T-helper 1 cell treated with Interleukin-12 subunit alpha and Interleukin-12 subunit beta and Interleukin-4 antibody, amounts not matched to agents 30 ng/mL and 1 ng/mL, for 36 hours (primary cell): ENCODE data around the gene TMEM63B. TPM values are rescaled to one million over a fixed set of nuclear protein-coding genes. Genes with fewer than 3 reads are reported as not detected.
"Not testable (repeated sequence)": the region's sequence is repeated elsewhere in the genome, so short reads cannot be mapped to it uniquely, and the experiment has no call there.

Experiments
- intact Hi-C: fragments of 100-400 bp; cut with micrococcal nuclease; formaldehyde crosslinking; loops from one replicate; pipeline ENCODE4 v1.15.1; 2024
- total RNA-seq: library from RNA; stranded (reverse); gene quantifications from 2 replicates; pipeline ENCODE4 v1.2.3, GENCODE V29; 2022

The TMEM63B gene
- total RNA-seq, result 13.8 and 14.5 TPM in 2 replicates

DNA sequence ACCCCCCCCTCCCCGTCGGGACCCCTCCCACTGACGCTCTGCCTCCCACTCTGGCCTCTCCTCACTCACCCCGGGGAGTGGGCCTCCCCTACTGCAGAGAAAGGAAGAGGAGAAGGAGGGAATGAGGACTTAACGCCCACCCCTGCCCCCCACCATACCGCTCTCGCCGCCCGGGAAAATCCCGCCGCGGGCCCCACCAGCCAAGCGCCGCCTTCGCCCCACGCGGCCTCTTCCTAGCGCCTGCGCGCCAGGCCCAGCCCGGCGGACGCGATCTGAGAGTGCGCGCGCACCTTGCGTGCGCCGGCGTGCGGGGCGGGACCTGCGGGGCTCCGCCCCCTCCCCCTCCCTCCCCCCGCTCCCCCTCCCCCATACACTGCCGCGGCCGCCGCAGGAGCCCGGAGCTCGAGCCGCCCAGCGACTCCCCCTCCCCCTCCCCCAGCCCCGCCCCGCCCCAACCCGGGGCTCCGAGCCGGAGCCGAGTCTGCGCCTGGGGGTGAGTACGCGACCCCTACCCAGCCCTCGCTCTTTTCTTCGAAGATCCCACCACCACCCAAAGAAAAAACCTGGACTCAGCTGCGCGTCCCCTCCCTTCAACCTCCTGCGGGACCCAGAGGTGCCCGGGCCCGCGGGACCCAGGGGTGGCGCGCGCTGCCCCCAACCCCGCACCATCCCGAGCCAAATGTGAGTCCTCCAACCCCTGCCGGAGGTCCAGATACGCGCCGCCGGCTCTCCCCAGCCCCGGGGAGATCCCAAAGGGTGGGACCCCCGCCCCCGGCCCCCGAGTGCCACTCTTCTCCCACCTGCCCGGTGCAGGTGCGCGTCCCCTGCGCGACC lies at the start of gene TMEM63B, which contains the start of gene MRPL14:
TSS of gene TMEM63B (plus strand) at position 369 of the 834 bp plus-strand sequence. CDS start 7,031 bp downstream, outside the sequence.
TSS of gene MRPL14 (minus strand) at position 267 of the 834 bp plus-strand sequence. CDS start 10,841 bp downstream, outside the sequence.
- intact Hi-C loops, result loop anchor here (1.0 to 10.0 kb wide), 9 partner anchors 29 to 955 kb away; partner anchors contain the start of genes CDC5L, NFKBIE, POLR1C and SRF

GRCh38 chr6:44078219-44078826 lies 49.0 kb upstream of the TMEM63B start:
- intact Hi-C loops, result loop anchor here (10.0 kb wide), 2 partner anchors 504 to 1024 kb away; partner anchors contain the start of genes CUL7, KLC4, MRPL2 and POLH

DNA sequence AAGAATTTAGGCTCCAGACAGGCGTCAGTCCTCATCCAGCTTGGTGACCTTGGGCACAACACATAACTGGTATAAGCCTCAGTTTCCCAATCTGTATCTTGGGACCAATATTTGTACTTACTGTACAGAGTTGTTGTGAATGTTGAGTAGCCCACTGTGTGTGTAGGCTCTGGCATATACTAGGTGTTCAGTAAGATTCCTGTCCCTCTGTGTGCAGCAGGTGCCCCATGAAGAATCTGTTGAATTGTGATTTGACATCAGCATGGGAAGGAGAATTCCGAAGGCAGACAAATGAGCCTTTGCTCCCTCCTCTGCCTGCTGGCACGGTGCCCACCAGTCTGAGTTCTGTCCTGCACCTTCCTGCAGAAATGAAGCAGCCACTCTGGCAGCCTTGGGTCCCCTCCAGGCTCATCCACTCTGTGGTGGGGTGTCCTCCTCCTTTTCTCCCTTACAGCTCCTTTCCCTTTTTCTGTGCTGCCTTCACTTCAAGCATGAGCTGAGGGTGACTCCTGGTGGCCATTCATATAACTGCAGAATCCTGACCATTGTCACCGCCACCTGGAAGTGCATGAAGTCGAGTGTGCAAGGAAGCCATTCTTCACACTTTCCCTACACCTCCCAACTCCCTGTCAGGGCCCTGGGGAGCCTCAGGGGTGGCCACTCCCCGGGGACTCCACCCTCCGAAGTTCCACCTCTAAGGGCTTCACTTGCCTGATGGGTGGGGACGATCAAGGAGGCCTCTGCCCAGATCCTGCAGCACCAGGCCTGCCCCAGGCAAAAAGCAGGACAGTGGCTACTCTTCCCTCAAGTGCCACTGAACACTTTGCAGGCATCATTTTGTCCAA lies 48.3 kb upstream of the TMEM63B start:
- intact Hi-C loops, result loop anchor here (1.0 to 10.0 kb wide), 7 partner anchors 305 to 1024 kb away; partner anchors contain the start of genes CUL7, KLC4, MRPL2 and POLH

DNA sequence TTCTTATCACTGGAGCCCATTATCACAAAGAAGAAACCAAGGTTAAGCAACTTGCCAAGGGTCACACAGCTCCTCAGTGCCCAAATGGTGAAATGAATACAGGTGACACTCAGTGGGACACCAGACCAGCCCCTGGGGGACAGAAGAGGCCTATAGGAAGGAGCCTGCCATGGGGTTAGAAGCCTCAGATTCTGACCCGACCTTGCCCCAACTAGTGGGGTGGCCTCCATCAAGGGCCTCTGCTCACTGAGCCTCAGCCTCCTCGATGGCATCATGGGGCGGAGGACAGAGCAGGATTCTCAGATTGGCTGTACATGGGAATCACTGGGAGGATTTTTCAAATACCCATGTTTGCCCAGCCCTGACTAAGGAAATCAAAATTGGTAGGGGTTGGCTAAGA lies 47.7 kb upstream of the TMEM63B start:
- intact Hi-C loops, result loop anchor here (1.0 to 10.0 kb wide), 7 partner anchors 305 to 1025 kb away; partner anchors contain the start of genes CUL7, KLC4, MRPL2 and POLH

DNA sequence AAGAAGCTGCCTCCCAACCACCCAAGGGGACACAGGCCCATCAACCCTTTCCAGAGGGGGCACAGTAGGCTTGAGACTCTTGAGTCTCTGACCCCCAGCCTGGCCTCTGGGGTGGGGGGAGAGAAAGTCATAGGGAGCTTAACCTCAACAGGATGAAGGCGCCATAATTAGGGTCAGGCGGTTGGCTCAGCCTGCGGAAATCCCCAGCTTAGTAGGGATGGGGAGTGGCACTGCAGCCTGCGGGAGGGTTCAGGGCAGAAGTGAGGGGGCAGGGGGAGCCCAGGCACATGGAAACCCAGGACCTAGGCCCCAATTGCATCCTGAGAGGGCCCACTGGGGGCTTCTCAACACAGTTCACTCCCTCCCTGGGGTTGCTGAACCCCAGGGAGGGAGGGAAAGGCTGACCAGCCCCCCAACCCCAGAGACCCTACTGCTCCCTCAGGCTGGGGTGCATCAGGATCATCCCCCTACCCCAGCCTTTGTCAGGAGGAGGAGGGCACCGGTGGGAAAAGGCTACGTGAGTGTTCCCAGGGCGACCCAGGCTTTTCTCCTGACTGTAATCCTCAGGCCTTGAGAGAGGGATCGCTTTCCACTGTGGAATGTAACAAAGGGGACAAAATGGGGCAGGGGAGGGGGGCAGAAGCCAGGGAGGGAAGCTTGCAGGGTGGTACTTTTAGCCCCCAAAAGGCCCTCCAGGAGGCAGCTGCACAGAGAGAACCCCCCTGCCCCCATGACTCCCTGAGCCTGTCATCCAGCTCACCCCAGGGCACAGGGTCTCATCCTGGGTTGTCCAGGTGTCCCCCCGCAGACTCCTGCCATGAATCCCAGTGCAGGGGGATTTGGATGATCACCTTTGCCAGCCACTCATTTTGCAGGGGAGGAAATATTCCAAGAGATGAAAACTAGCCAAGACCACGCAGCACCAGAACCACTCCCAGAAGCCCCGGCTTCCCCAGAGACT lies 46.5 kb upstream of the TMEM63B start:
- intact Hi-C loops, result no loop called here

DNA sequence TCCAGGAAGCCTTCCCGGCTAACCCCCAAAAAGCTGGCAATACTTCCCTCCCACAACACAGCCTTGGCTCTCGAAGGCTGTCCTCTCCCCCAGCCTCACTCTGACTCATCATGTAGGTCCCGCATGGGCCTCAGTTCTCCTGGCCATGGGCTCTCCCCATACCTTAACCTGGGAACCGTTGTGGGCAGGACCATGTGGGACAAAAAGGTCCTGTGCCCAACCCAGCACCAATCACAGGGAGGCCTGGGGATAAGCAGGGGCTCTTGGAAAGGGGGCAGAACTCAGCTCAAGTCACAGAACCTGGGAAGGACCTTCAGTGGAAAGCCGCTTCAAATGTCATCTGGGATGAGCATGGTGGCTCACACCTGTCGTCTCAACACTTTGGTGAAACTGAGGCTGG lies 45.6 kb upstream of the TMEM63B start:
- intact Hi-C loops, result no loop called here

DNA sequence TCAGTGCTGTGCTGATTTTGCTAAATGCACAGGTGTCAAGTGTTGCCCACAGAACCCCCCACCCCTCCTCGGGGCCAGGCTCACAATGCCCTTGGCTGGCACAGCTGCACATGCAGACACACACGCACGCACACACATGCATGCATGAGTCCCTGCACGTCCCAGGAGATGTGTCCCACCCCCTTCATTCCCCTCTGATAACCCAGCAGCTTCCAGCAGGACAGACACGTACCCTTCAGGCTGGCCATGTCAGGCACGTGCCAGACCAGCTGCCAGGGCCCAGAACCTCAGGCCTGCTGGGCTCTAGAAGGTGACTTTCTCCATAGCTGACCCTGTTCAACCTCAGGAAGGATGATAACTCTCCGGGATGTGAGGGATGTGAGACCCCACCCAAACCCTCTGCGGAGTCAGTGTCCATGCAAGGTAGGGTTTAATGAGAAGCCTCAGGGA lies 44.5 kb upstream of the TMEM63B start:
- intact Hi-C loops, result no loop called here

DNA sequence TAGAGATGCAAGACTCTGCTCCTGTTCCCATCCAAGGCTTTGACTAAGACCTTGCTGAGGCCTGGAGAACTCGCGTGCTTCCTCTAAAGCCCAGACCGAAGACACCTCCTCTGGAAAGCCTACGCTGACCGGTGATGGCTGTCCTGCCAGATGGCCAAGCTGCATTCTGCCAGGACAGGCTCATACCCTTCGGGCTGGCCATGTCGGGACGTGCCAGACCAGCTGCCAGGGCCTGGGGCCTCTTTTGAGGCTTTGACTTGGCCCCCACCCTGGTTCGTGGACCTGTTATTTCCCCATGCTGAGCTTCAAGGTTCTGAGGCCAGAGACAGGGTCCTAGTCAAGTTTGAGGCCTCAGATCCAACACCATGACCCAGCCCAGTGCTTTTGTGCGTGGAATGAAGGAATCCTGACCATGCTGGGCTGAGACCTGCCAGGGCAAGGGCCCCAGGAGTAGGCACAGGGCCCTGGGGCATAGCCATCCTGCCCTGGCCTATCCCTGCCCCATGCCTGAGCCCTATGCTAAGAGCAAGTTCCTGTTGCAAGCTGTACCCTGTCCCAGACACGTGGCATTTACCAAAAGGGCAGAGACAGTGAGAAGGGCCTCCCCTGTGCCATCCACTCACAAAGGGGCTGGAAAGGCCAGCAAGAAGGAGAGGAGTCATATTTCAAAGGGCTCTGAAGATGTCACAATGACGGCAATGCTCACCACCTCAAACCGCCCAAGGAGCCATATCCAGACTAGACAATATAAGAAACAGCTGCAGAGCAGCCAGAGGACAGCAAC lies 42.9 kb upstream of the TMEM63B start:
- intact Hi-C loops, result no loop called here

GRCh38 chr6:44085219-44085618 lies 42.1 kb upstream of the TMEM63B start:
- intact Hi-C loops, result no loop called here

GRCh38 chr6:44086931-44087574 lies 40.3 kb upstream of the TMEM63B start:
- intact Hi-C loops, result no loop called here

GRCh38 chr6:44087623-44088022 lies 39.7 kb upstream of the TMEM63B start:
- intact Hi-C loops, result no loop called here

DNA sequence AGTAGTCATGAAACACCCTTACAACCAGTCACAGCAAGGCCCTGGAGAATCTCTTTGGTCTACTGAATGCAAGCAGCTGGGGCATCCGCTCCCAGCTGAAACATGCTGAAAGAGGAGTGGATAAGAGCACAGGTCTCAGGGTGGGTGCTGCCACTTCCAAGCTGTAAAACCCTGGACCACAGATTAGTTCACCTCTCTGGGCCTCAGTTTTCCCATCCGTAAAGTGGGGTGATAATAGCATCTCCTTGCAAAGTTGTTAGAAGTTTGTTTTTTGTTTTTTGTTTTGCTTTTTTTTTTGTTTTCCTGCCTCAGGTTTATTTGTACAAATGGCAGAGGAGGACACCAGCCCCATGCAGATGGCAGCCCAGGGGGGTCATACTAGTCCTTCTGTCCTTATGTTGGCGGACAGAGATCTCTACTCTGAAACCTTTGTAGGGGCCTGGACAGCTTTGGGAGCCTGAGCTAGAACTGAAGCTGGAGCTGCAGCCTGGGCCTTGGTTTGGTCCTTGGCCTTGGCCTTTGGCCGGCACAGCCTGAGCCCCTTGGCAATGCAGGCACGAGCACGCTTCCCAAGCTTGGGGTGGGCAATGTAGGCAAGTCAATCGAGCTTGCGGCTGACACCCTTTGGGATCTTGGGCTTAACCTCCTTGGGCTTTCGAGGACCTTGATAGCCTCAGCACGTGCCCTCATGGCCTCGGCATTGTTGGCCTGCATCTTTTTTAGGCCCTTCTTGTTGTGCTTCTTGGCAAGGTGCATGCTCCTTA lies 38.3 kb upstream of the TMEM63B start:
- intact Hi-C loops, result no loop called here

- intact Hi-C loops, result no loop called here
Measured at GRCh38 chr6:44090465-44090864, 36.9 kb upstream of the TMEM63B start.

GRCh38 chr6:44091356-44091755 lies 36.0 kb upstream of the TMEM63B start:
- intact Hi-C loops, result not testable (repeated sequence)

GRCh38 chr6:44091981-44092884 lies 35.1 kb upstream of the TMEM63B start:
- intact Hi-C loops, result no loop called here

- intact Hi-C loops, result no loop called here
Measured at GRCh38 chr6:44093066-44093465, 34.3 kb upstream of the TMEM63B start.
